Left cardiac atrium (tissue), 4 donors: ENCODE data around the gene CCNB1IP1. TPM values are rescaled to one million over a fixed set of nuclear protein-coding genes. Genes with fewer than 3 reads are reported as not detected.
"Not testable (repeated sequence)": the region's sequence is repeated elsewhere in the genome, so short reads cannot be mapped to it uniquely, and the experiment has no call there.

Experiments used
- ATAC-seq, 2 donors: fragments of 200-7000 bp; cut with Tn5 transposase; one replicate each; pipeline ENCODE4 v1.9.1; 2020; ENCODE audit warnings: mild to moderate bottlenecking in 2 of 2, moderate library complexity in 2 of 2
- DNase-seq: peaks from one replicate; pipeline ENCODE4 v3.0.0-alpha.2; 2020
- intact Hi-C, 2 donors: fragments of 100-400 bp; cut with DNase I; formaldehyde crosslinking; loops; one replicate each; pipeline versions ENCODE4 v1.14.1 to v1.15.1; 2022 to 2023
- total RNA-seq, 2 donors: library from RNA; stranded (reverse); fragmentation: NEBNext Ultra II Directional; extraction: Animal tissue kit (Norgen Biotek cat#: 25700); gene quantifications; one replicate each; pipeline ENCODE4 v1.2.1, GENCODE V29; 2021
- donor health status: DM: no; HTN: yes; CAD: no.
- donor health status: DM: no; HTN: yes; CAD: no; lungs with severe emphysema.
- donor health status: DM: yes; HTN: yes; CAD: no.
- donor health status: Dilated cardiomyopathy.

CCNB1IP1 gene
- total RNA-seq, 2 donors from 2014 or later = 41.0 to 49.2 TPM

DNA sequence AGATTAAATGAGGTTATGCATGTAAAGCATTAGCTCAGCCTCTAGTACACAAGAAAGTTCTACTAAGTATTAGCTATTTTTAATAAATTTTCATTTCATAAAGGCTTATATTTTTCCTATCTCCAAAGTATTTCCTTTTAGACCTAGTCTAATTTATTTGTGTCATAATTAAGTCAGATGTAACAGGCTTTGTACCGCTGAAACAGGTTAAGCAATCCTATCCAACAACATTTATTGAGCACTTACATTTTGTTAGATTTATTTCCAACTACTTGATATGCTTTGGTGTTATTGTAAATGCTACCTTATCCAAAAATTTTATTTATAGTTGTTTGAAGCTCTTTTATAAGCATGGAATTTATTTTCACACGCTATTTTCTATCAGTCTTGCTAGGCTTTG is 8.6 kb upstream of the CCNB1IP1 start:
- intact Hi-C loops = loop anchor here (5.0 to 10.0 kb wide), 3 partner anchors 113 to 341 kb away; partner anchors contain the start of genes APEX1 (in 1 of the 2), OSGEP (in 1 of the 2), PIP4P1 (in 1 of the 2) and PNP (in 1 of the 2)
- ATAC-seq (no peak), DNase-seq (no peak)

- intact Hi-C loops = loop anchor here (5.0 to 10.0 kb wide), 3 partner anchors 114 to 341 kb away; partner anchors contain the start of genes APEX1 (in 1 of the 2), OSGEP (in 1 of the 2), PIP4P1 (in 1 of the 2) and PNP (in 1 of the 2)
- not testable (repeated sequence) for DNase-seq, ATAC-seq
Measured at GRCh38 chr14:20341032-20341431, 8.0 kb upstream of the CCNB1IP1 start.

DNA sequence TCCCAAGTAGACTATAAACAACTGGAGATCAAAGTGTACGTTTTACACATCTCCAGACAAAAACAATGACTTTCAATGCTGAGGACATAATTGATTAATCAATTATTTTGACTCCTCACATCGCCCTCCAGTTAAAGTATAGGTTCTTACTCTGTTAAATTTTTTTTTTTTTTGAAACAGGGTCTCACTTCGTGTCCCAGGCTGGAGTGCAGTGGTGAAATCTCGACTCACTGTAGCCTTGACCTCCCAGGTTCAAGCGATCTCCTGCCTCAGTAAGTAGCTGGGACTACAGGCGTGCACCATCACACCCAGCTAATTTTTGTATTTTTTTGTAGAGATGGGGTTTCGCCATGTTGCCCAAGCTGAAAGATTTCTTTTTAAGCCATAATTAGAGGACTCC is 938 bp upstream of the CCNB1IP1 start:
- DNase-seq = no peak
- ATAC-seq = no peak
- intact Hi-C loops = no loop called here

- intact Hi-C loops = no loop called here
- no peak for ATAC-seq
- no peak for DNase-seq
Measured at GRCh38 chr14:20333494-20333841, 389 bp upstream of the CCNB1IP1 start.

GRCh38 chr14:20332431-20332787 is 670 bp downstream of the CCNB1IP1 start:
- DNase-seq (no peak), ATAC-seq (peak; percentile 39 to 51)
- intact Hi-C loops = no loop called here

GRCh38 chr14:20331053-20331613 is 1.9 kb downstream of the CCNB1IP1 start:
- no peak for ATAC-seq
- no peak for DNase-seq
- intact Hi-C loops = no loop called here

DNA sequence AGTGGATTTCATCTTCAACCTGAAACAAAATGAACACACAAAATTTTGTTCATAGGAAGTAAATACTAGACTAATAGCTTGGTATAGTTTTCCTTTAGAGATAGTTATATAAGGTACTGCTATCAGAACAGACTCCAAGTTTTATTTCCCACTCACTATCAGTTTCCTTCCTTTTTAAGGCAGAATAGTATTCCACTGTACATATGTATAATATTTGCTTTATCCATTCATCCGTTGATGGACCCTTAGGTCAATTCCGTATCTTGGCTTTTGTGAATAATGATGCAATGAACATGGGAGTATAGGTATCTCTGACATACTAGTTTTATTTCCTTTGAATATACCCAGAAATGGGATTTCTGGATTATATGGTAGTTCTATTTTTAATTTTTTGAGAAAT is 3.7 kb downstream of the CCNB1IP1 start:
- DNase-seq (no peak), ATAC-seq (no peak)
- intact Hi-C loops = loop anchor here (5.0 to 10.0 kb wide), 2 partner anchors 275 to 283 kb away; no protein-coding TSS in a partner anchor

DNA sequence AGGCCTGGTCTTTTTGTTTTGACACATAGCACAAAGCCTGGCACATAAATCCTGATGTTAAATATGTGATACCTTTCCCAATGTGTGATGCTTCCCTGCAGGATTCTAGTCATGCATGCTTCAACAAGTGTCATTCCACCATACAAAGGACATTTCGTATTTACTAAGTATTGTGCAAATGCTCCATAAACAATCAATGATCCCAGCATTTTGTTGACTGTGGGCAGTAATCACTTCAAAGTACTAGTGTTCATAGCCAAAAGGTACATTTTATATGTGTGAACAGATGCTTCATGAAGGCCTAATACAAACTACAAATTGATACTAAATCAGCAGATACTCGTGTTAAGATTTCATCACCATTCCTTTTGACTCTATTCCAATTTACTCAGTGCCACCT is 4.4 kb downstream of the CCNB1IP1 start:
- intact Hi-C loops = loop anchor here (5.0 to 10.0 kb wide), 2 partner anchors 276 to 284 kb away; no protein-coding TSS in a partner anchor
- DNase-seq = no peak
- ATAC-seq = no peak

- ATAC-seq (peak; percentile 44 to 47), DNase-seq (no peak)
- intact Hi-C loops = loop anchor here (5.0 to 10.0 kb wide), 2 partner anchors 278 to 285 kb away; no protein-coding TSS in a partner anchor
Measured at GRCh38 chr14:20327005-20327869, 5.8 kb downstream of the CCNB1IP1 start.

GRCh38 chr14:20317720-20318119 is 15.4 kb downstream of the CCNB1IP1 start:
- intact Hi-C loops = no loop called here
- no peak for DNase-seq
- ATAC-seq = no peak

DNA sequence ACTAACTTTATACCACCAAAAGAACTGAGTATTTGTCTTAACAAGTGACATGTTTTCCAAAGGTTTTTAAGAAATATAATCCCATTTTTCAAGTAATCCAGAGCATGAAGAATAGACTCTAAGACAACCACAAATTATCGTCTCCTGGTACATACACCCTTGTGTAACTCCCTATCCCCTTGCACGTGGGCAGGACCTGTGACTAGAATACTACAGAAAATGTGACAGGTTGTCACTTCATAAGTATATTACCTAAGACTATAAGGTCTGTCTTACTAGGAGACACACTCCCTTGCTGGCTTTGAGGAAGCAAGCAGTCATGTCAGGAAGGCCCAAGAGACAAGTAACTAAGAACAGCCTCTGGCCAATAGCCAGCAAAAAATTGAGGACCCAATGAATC is 19.1 kb downstream of the CCNB1IP1 start:
- ATAC-seq = no peak
- intact Hi-C loops = no loop called here
- no peak for DNase-seq

GRCh38 chr14:20306079-20306423 is 27.0 kb downstream of the CCNB1IP1 start:
- intact Hi-C loops = no loop called here
- DNase-seq (no peak), ATAC-seq (no peak)

GRCh38 chr14:20305265-20306078 is 27.6 kb downstream of the CCNB1IP1 start, which contains the start of gene TTC5:
TTC5 (minus strand) TSS chr14:20305951; CDS start chr14:20305937, 14 bp downstream.
- peak; percentile 85 for DNase-seq
- intact Hi-C loops = no loop called here

DNA sequence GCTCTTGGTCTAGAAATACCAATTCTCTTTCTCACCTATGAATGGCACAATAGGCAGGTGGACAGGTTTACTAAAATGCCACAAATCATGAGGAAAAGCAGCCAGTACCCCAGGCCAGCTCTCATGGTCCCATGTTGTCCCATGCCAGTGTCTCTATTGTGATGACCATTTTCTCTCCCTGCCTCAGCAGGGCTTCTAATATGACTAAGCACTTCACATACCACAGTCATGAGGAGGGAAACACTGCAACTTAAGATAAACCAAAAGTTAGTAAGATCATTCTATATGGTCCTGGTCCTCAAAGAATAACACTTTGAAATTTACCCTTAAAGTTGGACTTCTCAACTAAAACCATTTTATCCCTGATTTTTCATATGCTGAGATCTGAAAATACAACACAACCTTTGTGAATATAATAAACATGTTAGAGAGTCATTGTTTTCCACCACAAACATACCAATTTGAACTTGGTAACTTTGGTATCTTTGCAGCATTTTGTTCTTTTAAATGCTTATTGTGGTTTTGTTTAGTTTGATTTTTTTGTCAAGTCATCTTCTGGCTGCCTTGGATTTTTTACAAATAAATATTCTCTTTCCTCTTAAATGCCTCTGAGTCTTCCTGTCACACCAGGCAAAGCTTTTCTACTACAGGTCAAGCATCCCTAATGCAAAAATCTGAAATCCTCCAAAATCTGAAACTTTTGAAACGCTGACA is 30.9 kb downstream of the CCNB1IP1 start:
- ATAC-seq (no peak), DNase-seq (no peak)
- intact Hi-C loops = no loop called here

More at GRCh38 chr14:20305265-20306078, 27.6 kb downstream of the CCNB1IP1 start, which contains the start of gene TTC5:
- peak; percentile 97 to 98 for ATAC-seq

GRCh38 chr14:20295067-20295466 is 38.0 kb downstream of the CCNB1IP1 start:
- no peak for ATAC-seq

GRCh38 chr14:20294636-20295035 is 38.4 kb downstream of the CCNB1IP1 start:
- intact Hi-C loops = no loop called here
- no peak for ATAC-seq
- DNase-seq = no peak

More at GRCh38 chr14:20295067-20295466, 38.0 kb downstream of the CCNB1IP1 start:
- intact Hi-C loops = no loop called here
- DNase-seq = no peak

- intact Hi-C loops, DNase-seq, ATAC-seq: not testable (repeated sequence)
Measured at GRCh38 chr14:20281998-20282397, 51.1 kb downstream of the CCNB1IP1 start.

DNA sequence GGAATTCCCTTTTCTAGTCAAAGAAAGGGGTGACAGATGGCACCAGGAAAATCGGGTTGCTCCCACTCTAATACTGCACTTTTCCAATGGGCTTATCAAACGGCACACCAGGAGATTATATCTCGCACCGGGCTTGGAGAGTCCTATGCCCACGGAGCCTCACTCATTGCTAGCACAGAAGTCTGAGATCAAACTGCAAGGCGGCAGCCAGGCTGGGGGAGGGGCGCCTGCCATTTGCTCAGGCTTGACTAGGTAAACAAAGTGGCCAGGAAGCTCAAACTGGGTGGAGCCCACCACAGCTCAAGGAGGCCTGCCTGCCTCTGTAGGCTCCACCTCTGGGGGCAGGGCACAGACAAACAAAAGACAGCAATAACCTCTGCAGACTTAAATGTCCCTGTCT is 52.8 kb downstream of the CCNB1IP1 start:
- DNase-seq, intact Hi-C loops, ATAC-seq: not testable (repeated sequence)

GRCh38 chr14:20278414-20278813 is 54.7 kb downstream of the CCNB1IP1 start:
- intact Hi-C loops = no loop called here
- ATAC-seq (no peak), DNase-seq (peak; percentile 30)
